Nephron progenitor cell (in vitro differentiated cells): Measurements from ENCODE around the gene UBE2G2.

ENCODE experiments used
- DNase-seq: peaks from one replicate; pipeline ENCODE4 v3.0.0; 2021
- H3K27ac Mint-ChIP-seq: 2 replicates; pipeline ENCODE4 v1.8.0; 2021; ENCODE audit warnings: mild to moderate bottlenecking, moderate library complexity, mixed read lengths
- H3K27me3 Mint-ChIP-seq: 2 replicates; pipeline ENCODE4 v1.8.0; 2021; ENCODE audit warnings: mild to moderate bottlenecking, low read depth, mixed read lengths; ENCODE audit not compliant: poor library complexity
- H3K36me3 Mint-ChIP-seq: 2 replicates; pipeline ENCODE4 v1.8.0; 2021; ENCODE audit warnings: low read depth, mixed read lengths
- H3K4me1 Mint-ChIP-seq: 2 replicates; pipeline ENCODE4 v1.8.0; 2021; ENCODE audit warnings: mixed read lengths
- H3K4me3 Mint-ChIP-seq: 2 replicates; pipeline ENCODE4 v1.8.0; 2021; ENCODE audit warnings: mild to moderate bottlenecking, moderate library complexity, mixed read lengths
- H3K9me3 Mint-ChIP-seq: 2 replicates; pipeline ENCODE4 v1.8.0; 2021; ENCODE audit warnings: mild to moderate bottlenecking, moderate library complexity, mixed read lengths
- TF ChIP-seq, protein P1 (sequence below): fragments of 200-600 bp; sonication (generic); IDR thresholded peaks from 2 replicates; pipeline ENCODE4 v1.5.0; 2021; ENCODE audit warnings: antibody characterized with exemption

Gene UBE2G2

DNA sequence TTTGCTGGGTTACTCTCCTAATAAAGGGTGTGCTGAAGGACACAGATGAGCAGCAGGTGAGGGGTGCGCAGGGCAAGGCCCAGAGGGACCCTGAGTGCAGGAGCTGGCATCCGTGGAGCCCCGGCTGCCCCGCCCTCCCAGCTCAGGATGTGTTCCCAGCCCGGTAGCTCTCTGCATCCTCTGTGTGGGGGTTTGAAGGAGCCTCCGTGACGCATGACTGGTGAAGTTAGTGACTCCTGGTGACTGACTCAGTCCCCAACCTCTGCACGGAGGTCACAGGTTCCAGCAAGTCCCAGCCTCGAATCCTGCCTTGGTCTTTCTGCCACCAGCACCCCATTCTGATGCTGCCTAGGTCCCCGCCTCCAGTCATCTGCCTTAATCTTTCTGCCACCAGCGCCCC lies 68.7 kb downstream of the UBE2G2 start:
- peaks cover 11% of the 10 kb centered on the region for H3K36me3 Mint-ChIP-seq
- peaks cover 58% of the 10 kb centered on the region for H3K4me1 Mint-ChIP-seq
- TF ChIP-seq, protein P1, sequence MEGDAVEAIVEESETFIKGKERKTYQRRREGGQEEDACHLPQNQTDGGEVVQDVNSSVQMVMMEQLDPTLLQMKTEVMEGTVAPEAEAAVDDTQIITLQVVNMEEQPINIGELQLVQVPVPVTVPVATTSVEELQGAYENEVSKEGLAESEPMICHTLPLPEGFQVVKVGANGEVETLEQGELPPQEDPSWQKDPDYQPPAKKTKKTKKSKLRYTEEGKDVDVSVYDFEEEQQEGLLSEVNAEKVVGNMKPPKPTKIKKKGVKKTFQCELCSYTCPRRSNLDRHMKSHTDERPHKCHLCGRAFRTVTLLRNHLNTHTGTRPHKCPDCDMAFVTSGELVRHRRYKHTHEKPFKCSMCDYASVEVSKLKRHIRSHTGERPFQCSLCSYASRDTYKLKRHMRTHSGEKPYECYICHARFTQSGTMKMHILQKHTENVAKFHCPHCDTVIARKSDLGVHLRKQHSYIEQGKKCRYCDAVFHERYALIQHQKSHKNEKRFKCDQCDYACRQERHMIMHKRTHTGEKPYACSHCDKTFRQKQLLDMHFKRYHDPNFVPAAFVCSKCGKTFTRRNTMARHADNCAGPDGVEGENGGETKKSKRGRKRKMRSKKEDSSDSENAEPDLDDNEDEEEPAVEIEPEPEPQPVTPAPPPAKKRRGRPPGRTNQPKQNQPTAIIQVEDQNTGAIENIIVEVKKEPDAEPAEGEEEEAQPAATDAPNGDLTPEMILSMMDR: no peak
- H3K27ac Mint-ChIP-seq: no peak overlapping the region
- no peak overlapping the region for H3K4me3 Mint-ChIP-seq
- peaks cover 16% of the 10 kb centered on the region for H3K27me3 Mint-ChIP-seq
- DNase-seq: no peak
- H3K9me3 Mint-ChIP-seq: peaks cover 20% of the 10 kb centered on the region

DNA sequence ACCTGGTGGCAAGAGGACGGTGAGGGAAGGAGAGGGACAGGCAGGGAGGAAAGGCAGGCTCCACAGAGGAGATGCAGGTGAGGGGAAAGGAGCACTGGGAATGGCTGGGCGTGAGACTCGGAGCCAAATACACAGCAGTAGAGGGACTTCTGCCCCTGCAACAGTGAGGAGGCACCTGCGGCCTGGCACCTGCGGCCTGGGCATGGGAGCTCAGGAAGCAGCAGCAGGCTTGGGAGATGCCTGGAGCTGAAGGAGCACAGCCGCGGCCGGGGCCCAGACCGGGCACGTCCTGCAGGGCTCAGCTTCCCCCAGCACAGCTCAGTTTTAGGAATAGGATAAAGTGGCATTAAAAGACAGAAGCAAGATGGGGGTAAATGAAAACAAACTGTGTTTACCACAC lies 69.4 kb downstream of the UBE2G2 start:
- Mint-ChIP-seq H3K4me1 (peaks cover 56% of the 10 kb centered on the region), H3K27me3 (peaks cover 18% of the 10 kb centered on the region), H3K27ac (no peak overlapping the region), H3K9me3 (peaks cover 20% of the 10 kb centered on the region), H3K36me3 (peaks cover 11% of the 10 kb centered on the region), H3K4me3 (no peak overlapping the region)
- TF ChIP-seq, protein P1: no peak
- DNase-seq: no peak

DNA sequence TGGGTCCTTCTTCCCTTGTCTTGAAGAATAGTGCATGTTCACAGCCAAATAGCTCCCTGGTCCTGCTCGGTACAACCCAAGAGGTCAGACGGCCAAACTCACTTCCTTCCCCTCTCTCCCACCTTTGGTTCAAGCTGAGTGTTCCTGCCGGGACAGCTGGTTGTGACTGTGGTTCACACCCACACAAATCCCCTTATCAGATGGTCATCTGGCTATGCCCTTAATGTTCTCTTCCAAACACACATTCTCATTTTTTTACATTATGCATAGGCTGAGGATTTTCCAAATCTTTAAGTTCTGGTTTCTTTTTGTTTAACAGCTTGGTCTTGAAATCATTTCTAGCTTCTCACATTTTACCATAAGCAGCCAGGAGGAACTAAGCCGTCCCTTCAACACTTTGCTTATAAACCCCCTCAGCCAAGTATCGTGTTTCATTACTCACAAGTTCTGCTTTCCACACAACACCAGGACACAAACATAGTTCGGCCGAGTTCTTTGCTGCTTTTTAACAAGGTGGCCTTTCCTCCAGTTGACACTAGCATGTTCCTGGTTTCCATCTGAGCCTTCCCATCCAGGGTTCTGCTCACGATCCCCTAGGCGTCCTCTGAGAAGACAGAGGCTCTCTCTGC lies 70.6 kb downstream of the UBE2G2 start:
- H3K27me3 Mint-ChIP-seq: peaks cover 21% of the 10 kb centered on the region
- no peak overlapping the region for H3K4me3 Mint-ChIP-seq
- H3K9me3 Mint-ChIP-seq: peaks cover 20% of the 10 kb centered on the region
- peaks cover 11% of the 10 kb centered on the region for H3K36me3 Mint-ChIP-seq
- peak overlapping the region; percentile 70 for H3K27ac Mint-ChIP-seq
- TF ChIP-seq, protein P1: no peak
- DNase-seq: no peak
- peaks cover 44% of the 10 kb centered on the region for H3K4me1 Mint-ChIP-seq

DNA sequence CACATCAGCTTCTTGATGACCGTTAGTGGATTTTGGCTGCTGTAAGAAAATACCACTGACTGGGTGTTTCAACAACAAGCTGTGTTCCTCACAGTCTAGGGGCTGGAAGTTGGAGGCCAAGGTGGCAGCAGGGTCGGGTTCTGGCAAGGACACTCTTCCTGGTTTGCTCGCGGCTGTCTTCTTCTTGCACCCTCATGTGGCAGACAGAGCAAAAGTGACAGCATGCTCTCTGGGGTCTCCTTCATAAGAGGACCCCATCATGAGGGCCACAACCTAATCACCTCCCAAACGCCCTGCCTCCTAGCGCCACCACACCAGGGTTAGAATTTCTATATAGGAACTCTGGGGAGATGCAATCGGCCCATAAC lies 71.6 kb downstream of the UBE2G2 start:
- Mint-ChIP-seq H3K4me1 (peaks cover 35% of the 10 kb centered on the region), H3K36me3 (peaks cover 11% of the 10 kb centered on the region), H3K27ac (no peak overlapping the region), H3K27me3 (peaks cover 26% of the 10 kb centered on the region), H3K9me3 (peaks cover 20% of the 10 kb centered on the region), H3K4me3 (no peak overlapping the region)
- DNase-seq: no peak
- TF ChIP-seq, protein P1: no peak

DNA sequence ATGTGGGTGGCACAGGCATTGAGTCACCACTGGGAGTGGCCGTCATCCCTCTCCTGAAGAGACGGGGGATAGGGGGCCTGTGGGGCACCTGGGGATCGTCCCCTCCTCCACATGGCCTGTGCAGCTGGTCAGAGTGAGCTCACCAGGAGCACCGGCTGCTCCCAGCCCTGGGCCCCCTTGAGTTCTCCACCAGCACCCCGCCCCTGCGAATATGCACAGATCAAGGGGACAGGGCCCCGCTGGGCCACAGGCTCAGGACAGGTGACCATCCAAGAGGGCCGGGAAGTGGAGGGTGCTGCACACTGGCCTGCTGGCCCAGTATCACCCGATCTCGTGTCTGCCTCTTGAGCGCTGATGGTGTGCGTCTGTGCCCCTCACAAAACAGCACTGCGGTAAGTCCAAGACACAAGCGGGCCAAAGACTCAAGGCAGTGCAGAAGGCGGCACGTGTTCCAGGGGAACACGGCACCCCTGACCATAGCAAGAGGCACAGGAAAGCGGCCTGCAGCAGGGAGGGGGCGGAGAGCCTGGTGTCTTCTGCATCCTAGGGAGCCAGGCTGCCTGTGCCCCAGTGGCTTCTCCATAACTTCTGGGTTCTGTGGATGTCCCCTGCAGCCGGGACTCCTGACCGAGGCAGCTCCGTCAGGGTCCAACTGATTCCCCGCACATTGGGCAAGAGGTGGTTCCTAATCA lies 72.1 kb downstream of the UBE2G2 start:
- Mint-ChIP-seq H3K4me3 (no peak overlapping the region), H3K9me3 (peaks cover 20% of the 10 kb centered on the region), H3K27ac (no peak overlapping the region), H3K36me3 (peaks cover 11% of the 10 kb centered on the region), H3K4me1 (peaks cover 37% of the 10 kb centered on the region), H3K27me3 (peaks cover 28% of the 10 kb centered on the region)
- TF ChIP-seq, protein P1: no peak
- DNase-seq: no peak

DNA sequence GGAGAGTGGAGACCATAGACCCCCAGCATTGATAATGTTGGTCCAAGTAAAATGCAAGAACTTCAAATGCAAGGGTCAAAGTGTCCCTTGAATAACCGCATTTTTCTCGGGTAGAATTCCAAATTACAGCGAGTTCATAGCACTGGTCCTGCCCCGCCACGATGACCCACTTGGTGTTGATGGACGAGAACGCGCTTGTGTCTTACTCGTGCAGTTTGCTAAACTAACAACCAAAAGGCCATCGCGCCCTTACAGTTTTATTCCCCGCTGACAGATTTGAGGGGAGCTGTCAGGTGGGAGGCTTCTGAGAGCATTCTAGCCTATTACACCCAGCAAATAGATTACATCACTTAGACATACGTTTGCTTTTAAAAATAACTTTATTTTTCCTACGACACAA lies 72.9 kb downstream of the UBE2G2 start:
- peaks cover 20% of the 10 kb centered on the region for H3K9me3 Mint-ChIP-seq
- peaks cover 43% of the 10 kb centered on the region for H3K4me1 Mint-ChIP-seq
- TF ChIP-seq, protein P1: no peak

More for the DNA sequence above, 72.9 kb downstream of the UBE2G2 start:
- DNase-seq: no peak
- no peak overlapping the region for H3K4me3 Mint-ChIP-seq
- H3K27me3 Mint-ChIP-seq: peaks cover 32% of the 10 kb centered on the region
- peaks cover 11% of the 10 kb centered on the region for H3K36me3 Mint-ChIP-seq
- no peak overlapping the region for H3K27ac Mint-ChIP-seq
